CD4-positive, alpha-beta T cell treated with Interleukin-12 subunit alpha and Interleukin-12 subunit beta, for 1 hour (primary cell): Measurements from ENCODE around the gene MEGF11.
A peak's percentile ranks its signal among the peaks of the same experiment; 100 is the strongest.
"Not testable (repeated sequence)": the region's sequence is repeated elsewhere in the genome, so short reads cannot be mapped to it uniquely, and the experiment has no call there.

Source experiments
- DNase-seq: peaks from one replicate; pipeline ENCODE4 v3.0.0-alpha.2; 2020

Gene MEGF11

GRCh38 chr15:66275352-66275751 is 21.8 kb upstream of the MEGF11 start:
- no peak for DNase-seq

DNA sequence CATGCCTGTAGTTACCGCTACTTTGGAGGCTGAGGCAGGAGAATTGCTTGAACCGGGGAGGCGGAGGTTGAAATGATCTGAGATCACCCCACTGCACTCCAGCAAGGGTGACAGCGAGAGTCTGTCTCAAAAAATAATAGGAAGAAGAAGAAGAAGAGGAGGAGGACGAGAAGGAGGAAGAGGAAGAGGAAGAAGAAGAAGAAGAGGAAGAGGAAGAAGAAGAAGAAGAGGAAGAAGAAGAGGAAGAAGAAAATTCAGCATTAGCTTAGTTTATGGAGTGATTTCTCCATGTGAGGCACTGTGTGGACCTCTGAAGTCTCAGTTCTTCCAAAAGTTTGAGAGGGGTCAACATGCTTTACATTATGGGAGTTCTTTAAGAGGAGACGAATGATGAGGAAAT is 17.4 kb upstream of the MEGF11 start:
- no peak for DNase-seq

GRCh38 chr15:66269326-66270090 is 16.0 kb upstream of the MEGF11 start:
- DNase-seq = no peak

DNA sequence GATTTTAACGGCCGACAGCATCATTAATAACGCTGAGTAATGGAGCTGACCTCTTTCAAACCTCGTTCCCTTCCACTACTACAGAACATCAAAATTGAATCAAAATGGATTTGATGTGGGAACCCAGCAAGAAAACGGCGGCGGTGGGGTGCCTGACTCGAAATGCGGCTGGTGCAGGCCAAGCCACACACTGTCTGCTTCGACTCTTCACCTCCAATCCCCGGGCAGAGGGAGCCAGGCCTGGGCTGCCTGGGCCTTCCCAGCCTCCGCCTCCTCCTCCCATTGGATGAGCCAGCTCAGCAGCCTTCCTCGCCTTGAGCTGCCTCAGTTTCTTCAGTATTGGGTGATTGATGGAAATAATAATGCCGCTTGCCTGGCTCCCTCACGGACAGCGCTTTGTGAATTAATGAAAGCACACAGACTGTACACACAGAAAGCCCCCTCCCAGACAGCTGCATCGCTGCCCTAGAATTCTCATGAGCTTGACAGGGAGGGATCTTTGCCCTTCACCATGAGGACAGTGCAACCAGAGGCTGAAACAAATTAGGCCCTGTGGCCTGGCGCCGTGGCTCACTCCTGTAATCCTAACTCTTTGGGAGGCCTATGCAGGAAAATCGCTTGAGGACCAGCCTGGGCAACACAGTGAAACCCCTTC is 11.4 kb upstream of the MEGF11 start:
- no peak for DNase-seq

- DNase-seq = not testable (repeated sequence)
These were observed 9.3 kb upstream of the MEGF11 start for GRCh38 chr15:66262837-66263236.

DNA sequence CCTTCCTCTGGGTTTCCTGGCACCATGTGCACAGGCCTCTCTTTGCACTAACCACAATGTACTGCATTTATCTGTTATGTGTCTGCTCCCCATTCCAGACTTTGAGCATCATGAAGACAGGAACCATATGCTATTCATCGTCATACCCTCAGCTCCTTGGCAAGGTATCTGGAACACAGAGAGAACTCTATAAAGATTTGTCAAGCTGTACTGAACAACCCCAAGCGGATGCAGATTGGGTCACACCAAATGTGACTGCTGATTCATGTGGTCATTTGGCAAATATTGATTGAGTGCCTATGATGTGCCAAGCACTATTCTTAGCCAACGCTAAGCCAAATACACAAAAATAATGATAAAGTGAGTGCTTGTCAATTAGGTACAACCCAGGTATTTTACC is 7.5 kb upstream of the MEGF11 start:
- DNase-seq = no peak

GRCh38 chr15:66256692-66257091 is 3.1 kb upstream of the MEGF11 start:
- DNase-seq = no peak

- DNase-seq = no peak
These were observed 1.6 kb upstream of the MEGF11 start for GRCh38 chr15:66254951-66255676.

GRCh38 chr15:66254089-66254950 is 770 bp upstream of the MEGF11 start:
- DNase-seq = no peak

DNA sequence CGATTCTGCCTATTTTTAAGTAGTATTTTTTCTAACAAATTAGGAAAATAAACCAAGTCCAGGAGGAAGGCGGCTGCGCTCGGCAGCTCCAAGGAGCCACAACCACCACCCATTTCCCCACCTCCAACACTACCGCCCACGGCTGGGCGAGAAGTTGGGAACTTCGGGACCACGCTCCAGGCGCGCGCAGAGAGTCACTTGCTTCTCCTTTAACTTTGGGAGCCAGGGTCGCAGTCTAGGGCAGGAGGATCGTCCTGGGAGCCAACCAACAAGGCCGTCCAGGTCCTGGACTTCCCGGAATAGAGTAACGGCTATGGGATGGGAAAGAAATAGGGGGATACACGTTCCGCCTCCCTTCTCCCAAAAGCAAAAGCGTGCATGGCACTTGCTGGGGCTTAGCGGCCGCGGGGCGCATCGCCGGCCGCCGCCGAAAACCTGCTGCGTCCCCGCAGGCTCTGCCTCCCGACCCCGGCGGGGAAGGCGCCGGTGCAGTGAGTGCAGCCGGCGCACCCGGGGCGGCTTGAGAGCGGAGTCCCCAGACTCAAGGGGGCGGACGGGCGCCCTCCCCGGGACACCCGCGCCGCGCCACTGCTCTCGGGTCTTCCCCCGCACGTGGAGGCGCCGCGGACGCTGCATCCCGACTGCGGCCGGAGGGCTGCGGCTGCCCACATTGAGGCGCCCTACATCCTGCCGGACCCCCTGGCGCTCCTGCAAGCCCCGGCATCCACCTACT is 699 bp downstream of the MEGF11 start:
- DNase-seq = no peak

DNA sequence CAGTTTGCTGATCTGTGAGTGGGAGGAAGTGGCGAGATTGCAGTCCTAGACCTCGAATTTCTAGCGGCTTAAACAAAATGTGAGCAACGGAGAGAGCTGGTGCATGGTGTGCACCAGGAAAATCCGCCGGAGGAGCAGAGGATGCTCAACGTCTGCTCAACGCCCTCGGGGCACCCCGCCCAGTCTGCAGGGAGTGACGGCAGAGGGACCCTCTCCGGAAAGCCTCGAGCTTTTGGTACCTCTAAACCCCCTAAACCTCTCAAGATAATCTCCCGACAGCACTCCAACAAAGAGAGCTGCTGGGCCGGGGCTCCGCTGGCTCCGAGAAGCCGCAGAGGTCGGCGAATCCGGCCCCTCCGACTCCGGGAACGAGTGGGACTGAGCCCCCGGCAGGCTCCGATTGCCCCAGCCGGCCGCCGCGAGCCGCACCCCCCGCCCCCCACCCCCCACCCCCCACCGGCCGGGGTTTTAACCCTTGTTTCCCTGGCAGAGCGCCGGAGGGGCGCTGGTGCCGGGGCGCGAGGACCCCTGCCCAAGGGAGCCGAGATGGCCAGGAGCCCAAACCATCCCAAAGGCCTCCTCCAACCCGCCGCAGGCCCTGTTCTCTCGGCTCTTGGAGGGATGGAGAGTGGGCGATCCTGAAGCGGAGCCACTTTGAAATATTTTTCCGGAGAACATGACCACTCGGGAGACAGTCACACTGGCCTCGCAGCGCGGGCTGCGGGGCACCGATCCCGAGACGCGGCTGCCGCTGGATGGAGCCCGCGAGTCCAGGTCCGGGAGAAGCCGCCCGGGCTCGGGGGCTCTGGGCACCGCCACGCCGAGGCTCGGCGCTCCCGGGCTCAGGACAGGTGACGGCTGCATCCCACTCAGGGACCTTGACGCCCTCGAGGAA is 1.5 kb downstream of the MEGF11 start:
- DNase-seq = peak; percentile 38

DNA sequence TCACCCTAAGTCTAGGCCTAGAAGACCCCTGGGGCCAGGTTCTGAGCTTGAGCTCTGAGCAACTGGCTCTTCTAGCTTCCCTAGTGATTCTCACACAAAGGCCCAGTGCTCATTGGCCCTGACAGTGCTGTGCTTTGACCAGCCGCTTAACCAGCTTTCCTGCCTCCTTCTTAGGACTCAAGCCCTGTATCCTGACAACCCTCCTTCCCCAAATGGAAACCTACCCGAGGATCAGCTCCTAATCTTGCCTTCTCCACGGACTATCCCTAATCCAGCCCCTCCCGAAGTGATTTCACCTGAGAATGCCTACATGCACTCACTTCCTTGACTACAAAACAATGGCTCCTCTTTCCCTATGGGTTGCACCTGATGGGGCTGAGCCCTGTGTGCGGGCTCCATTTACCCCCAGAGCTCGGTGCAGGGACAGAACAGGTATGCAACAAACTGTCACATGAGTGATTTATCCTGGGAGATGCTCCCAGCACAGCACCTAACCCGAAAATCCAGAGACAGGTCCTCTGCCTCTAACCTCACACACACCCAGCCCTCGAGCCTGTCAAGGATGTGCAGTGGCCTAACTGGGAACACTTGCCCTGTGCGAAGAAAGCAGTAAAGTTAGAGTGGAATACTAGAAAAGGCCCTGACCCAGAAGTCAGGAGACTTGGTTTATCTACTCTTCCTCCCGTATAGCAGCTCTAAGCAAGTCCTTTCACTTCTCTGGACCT is 2.3 kb downstream of the MEGF11 start:
- no peak for DNase-seq

DNA sequence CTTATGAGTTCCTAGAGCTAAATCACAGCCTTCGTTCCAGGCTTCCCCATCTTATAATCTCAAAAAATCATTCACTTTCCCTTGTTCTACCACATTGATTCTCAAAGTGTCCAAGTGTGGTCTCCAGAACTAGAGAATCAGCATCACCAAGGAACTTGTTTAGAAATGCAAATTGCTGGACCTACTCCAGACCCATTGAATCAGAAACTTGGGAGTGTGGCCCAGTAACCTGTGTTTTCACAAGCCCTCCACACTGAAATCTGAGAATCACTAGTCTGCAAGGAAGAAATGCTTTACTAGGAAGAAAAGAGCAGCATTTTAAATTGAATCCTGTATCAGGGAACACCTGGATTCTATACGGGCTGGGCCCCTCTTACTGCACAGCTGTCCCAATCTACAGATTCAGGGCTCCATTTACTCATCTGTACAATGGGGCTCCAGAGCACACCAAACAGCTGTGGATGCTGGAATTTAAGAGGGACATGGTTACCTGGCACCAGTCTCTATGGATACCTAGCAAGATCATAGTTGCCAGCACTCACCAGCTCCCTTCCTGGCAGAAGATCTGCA is 3.9 kb downstream of the MEGF11 start:
- no peak for DNase-seq

DNA sequence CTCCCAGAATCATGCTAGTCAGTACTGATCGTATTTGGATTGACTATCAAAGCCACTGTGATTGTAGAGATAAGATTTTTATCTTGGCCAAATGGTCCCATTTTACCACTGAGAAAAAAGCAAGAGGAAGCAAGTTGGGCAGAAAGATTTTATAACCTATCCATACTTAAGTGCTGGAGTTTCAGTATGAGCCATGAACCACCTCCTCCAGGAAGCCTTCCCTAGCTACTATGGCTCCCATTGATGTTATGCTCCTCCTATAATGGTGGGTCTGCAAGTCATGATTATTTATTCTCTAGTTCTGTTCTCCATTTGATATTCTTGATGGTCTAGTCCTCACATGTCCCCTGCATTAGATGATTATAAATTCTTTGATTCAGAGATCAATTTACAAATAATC is 6.6 kb downstream of the MEGF11 start:
- DNase-seq = no peak

DNA sequence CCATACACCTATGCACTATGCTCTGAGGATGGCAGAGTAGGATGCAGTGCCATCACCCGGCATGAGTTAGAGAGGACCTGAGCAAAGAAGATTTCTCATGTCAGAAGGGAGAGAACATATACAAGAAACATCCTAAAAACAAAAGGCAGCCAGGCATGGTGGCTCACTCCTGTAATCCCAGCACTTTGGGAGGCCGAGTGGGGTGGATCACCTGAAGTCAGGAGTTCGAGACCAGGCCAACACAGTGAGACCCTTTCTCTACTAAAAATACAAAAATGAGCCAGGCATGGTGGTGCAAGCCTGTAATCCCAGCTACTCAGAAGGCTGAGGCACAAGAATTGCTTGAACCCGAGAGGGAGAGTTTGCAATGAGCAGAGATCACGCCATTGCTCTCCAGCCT is 7.7 kb downstream of the MEGF11 start:
- DNase-seq = not testable (repeated sequence)

DNA sequence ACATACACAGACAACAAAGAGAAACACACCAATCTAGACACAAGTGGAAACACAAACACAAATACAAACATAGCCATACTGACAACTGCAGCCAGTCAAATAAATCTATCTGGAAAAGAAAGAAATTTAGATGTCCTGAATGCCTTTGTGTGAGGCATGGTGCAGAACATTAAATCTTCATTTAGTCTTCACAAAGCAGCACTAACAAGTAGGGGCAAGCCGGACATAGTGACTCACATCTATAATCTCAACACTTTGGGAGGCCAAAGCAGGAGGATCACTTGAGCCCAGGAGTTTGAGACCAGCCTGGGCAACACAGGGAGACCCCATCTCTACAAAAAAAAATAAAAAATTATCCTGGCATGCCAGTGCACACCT is 11.7 kb downstream of the MEGF11 start:
- no peak for DNase-seq

GRCh38 chr15:66241087-66241907 is 12.3 kb downstream of the MEGF11 start:
- DNase-seq = no peak

DNA sequence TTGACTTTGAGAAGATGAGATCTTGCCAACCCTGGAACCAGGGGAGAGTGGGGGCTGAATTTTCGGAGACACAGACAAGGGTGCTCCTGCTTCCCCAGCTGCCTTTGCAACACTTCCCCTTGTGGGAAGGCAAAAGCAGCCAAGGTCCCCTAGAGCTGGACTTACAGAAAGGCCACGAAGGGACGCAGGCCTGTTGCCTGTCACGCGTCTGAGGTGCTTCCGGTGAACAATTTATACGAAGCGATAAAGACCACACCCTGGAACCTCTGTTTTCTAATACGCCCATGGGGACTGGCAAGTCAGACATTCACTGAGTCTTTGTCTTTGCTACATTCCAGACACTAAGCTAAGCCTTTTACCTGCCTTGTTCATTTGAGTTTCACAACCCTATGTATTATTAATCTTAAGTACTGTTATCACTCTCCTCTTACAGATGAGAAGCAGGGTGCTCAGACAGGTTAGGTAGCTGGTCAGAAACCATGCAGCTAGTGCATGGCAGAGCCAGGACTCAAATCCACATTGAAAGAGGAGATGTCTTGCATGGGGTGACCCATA is 13.2 kb downstream of the MEGF11 start:
- DNase-seq = no peak

GRCh38 chr15:66239514-66239913 is 14.0 kb downstream of the MEGF11 start:
- no peak for DNase-seq
